BLaER1 treated with 17β-estradiol and CSF1 and Interleukin-3, amounts not matched to agents 10 nM and 100 nM (cell line): Measurements from ENCODE around the gene CYB5R3.

Experiments
- H3K27ac ChIP-seq, 11 experiments: shearing (Covaris generic); formaldehyde crosslinking; 2 replicates each; pipeline ENCODE4 v1.8.1; 2022
- H3K27me3 ChIP-seq, 11 experiments: shearing (Covaris generic); formaldehyde crosslinking; 2 replicates each; pipeline ENCODE4 v1.8.1; 2022
- H3K36me3 ChIP-seq, 11 experiments: shearing (Covaris generic); formaldehyde crosslinking; 2 replicates each; pipeline ENCODE4 v1.8.1; 2022
- H3K4me1 ChIP-seq, 10 experiments: shearing (Covaris generic); formaldehyde crosslinking; 2 replicates each; pipeline ENCODE4 v1.8.1; 2022
- H3K4me2 ChIP-seq, 11 experiments: shearing (Covaris generic); formaldehyde crosslinking; 2 replicates each; pipeline ENCODE4 v1.8.1; 2022
- H3K4me3 ChIP-seq, 10 experiments: shearing (Covaris generic); formaldehyde crosslinking; 2 replicates each; pipeline ENCODE4 v1.8.1; 2022
- H3K9ac ChIP-seq, 11 experiments: shearing (Covaris generic); formaldehyde crosslinking; 2 replicates each; pipeline ENCODE4 v1.8.1; 2022
- H3K9me3 ChIP-seq, 11 experiments: shearing (Covaris generic); formaldehyde crosslinking; replicated peaks in 1 of 11; 2 replicates each; pipeline ENCODE4 v1.8.1; 2022
- H4K20me1 ChIP-seq, 11 experiments: shearing (Covaris generic); formaldehyde crosslinking; 2 replicates each; pipeline ENCODE4 v1.8.1; 2022
- Cebpa-rat ChIP-seq, 11 experiments: shearing (Covaris generic); IDR thresholded peaks; 2 replicates each; pipeline ENCODE4 v1.8.1; 2022

CYB5R3 gene

DNA sequence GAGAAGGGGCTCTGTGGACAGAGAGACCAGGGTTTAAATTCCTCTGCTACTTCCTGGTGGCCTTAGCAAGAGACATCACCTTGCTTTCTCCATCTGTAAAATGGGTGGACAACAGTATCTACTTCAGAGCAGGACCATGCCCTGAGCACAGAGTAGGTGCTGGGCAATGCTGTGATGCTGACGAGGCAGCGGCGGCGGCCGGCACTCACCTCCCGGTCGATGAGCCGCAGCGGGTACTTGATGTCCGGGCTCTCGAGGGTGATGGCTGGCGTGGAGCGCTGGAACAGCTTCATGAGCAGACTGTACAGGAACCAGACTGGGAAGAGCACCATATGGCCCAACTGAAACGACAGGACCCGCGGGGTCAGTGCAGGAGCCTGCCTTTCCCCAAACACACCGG, 12.7 kb downstream of the CYB5R3 start:
- no peak for TF ChIP-seq Cebpa-rat (IDR thresholded peaks at IDR 0.05)
- Histone ChIP-seq H3K4me3 (no peak overlapping the region), H3K4me1 (peaks cover 18 to 35% (median 22%) of the 10 kb centered on the region in 10 experiments), H3K4me2 (no peak overlapping the region), H3K27ac (no peak overlapping the region), H3K36me3 (peaks cover 48 to 61% (median 53%) of the 10 kb centered on the region in 11 experiments), H4K20me1 (peaks cover 32 to 82% (median 61%) of the 10 kb centered on the region in 11 experiments; a peak in 20 of 22 replicates), H3K27me3 (no peaks in the 10 kb centered on the region), H3K9me3 (no peaks in the 10 kb centered on the region), H3K9ac (no peak overlapping the region)

DNA sequence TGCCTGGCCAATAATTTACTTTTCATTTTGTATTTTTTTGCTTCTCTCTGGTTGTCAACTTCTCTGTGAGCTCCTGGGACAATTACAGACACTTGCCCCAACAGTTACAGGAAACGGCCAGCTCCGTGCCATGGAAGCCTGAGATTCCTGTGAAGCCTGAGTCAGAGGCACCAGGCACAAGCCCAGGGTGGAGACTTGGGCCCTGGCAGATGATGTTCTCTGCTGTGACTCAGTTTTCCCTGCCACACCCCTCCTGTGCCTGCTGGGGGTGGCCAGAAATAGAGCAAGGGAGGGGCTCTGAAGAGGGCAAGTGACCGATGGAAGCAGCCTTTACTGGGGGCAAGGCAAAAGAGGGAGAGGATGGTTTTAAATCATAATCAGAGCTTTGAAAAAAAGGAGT, 13.7 kb downstream of the CYB5R3 start:
- H3K9ac ChIP-seq: peak overlapping the region in 3 of 11 experiments; percentile 10 to 46 (median 30); a peak in 5 of 22 replicates
- H3K36me3 ChIP-seq: peaks cover 57 to 70% (median 63%) of the 10 kb centered on the region in 11 experiments
- H3K4me3 ChIP-seq: no peak overlapping the region
- 0 out of 22 replicates have a peak overlapping the region, but pooled peaks of 1 of the 11 experiments have one; percentile 15 for H3K27ac ChIP-seq
- TF ChIP-seq Cebpa-rat (IDR thresholded peaks at IDR 0.05): no peak
- no peaks in the 10 kb centered on the region for H3K27me3 ChIP-seq
- H4K20me1 ChIP-seq: peaks cover 32 to 77% (median 62%) of the 10 kb centered on the region in 11 experiments; a peak in 20 of 22 replicates
- peaks cover 13 to 27% (median 14%) of the 10 kb centered on the region in 10 experiments for H3K4me1 ChIP-seq
- H3K9me3 ChIP-seq: no peaks in the 10 kb centered on the region
- H3K4me2 ChIP-seq: peak overlapping the region in 3 of 11 experiments; percentile 15 to 36 (median 19); a peak in 4 of 22 replicates

DNA sequence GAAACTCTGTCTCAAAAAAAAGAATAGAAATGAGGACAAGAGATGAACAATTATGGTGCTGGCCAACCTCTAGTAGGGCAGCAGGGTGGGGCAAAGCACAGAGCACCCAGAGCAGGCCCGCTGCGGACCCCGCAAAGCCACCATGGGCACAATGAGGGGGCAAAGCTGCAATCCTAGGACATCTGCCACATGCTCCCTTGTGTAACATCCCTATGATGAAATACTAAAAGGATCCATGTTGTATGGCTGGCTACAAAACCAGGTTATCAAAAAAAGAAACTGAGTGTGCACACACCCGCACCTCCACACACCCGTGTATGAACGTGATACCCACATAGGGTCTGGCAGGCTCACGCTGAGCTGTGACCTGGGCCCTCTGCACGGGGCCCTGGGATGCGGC, 16.2 kb downstream of the CYB5R3 start:
- no peak for TF ChIP-seq Cebpa-rat (IDR thresholded peaks at IDR 0.05)

DNA sequence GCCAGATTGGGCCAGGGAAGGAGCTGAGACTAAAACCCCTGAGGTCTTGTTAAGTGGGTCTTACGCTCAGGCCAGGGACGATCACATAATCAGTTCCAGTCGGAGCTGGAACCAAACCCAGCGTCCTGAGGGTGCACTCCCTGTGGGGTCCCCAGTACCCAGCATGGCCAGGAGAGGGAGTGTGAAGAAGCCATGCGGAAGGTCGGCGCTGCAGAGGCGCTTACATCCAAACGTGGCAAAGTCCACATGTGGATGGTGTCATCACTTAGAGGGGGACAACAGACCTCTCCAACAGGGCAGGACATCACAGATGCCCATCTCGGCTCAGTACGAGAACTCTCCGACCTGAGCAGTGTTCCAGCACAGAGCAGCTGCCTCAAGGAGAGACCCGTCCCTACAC, 17.1 kb downstream of the CYB5R3 start:
- Histone ChIP-seq H3K9ac (no peak overlapping the region), H3K4me2 (no peak overlapping the region), H3K36me3 (peaks cover 84 to 97% (median 90%) of the 10 kb centered on the region in 11 experiments), H3K4me1 (peaks cover 0 to 12% (median 0%) of the 10 kb centered on the region in 10 experiments; a peak in 5 of 20 replicates), H3K4me3 (no peak overlapping the region), H3K9me3 (no peaks in the 10 kb centered on the region), H3K27me3 (no peaks in the 10 kb centered on the region), H4K20me1 (peaks cover 17 to 81% (median 38%) of the 10 kb centered on the region in 11 experiments; a peak in 20 of 22 replicates), H3K27ac (0 out of 22 replicates have a peak overlapping the region, but pooled peaks of 1 of the 11 experiments have one; percentile 7)
- no peak for TF ChIP-seq Cebpa-rat (IDR thresholded peaks at IDR 0.05)

More for the DNA sequence above, 16.2 kb downstream of the CYB5R3 start:
- no peak overlapping the region for H3K9ac ChIP-seq
- no peak overlapping the region for H3K4me2 ChIP-seq
- H3K27me3 ChIP-seq: no peaks in the 10 kb centered on the region
- no peak overlapping the region for H3K4me3 ChIP-seq
- no peaks in the 10 kb centered on the region for H3K9me3 ChIP-seq
- H3K36me3 ChIP-seq: peaks cover 80 to 96% (median 88%) of the 10 kb centered on the region in 11 experiments
- H4K20me1 ChIP-seq: peaks cover 25 to 81% (median 46%) of the 10 kb centered on the region in 11 experiments; a peak in 20 of 22 replicates
- H3K4me1 ChIP-seq: peaks cover 0 to 12% (median 0%) of the 10 kb centered on the region in 10 experiments; a peak in 5 of 20 replicates
- H3K27ac ChIP-seq: no peak overlapping the region

DNA sequence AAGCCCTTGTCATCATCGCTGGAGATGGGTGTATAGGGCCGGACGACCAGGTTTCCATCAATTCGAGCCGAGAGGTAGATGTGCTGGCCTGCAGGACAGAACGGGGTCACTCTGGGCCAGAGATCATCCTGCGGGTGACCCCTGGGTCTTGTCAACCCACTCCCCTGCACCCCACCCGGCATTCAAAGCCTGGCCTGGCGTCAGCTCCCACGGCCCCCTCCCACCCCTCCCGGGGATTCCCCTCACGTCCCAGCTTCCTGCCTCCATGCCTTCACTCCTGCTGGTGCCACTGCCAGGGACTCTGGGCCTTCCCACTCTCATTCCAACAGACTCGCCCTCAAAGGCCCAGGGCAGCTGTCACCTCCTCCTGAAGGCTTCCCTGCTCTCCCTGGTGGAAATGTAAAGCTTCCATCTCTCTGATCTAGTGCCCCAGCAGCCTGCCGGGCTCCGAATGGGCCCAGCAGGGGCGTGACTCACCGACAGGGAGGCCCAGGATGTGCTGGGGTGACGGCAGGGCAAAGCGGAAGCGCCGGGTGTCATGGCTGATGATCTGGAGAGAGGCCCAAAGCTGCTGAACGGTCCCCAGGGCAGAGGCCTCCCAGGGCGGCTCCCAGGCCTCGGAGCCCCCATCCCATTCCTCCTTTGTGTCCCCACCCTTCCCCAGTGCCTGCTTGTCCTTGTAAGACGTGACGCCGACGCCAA, 18.1 kb downstream of the CYB5R3 start:
- H3K9me3 ChIP-seq: no peaks in the 10 kb centered on the region
- no peak overlapping the region for H3K4me2 ChIP-seq
- H3K4me1 ChIP-seq: peaks cover 0 to 9% (median 0%) of the 10 kb centered on the region in 10 experiments; a peak in 8 of 20 replicates
- no peak overlapping the region for H3K4me3 ChIP-seq
- H4K20me1 ChIP-seq: peaks cover 7 to 81% (median 29%) of the 10 kb centered on the region in 11 experiments; a peak in 17 of 22 replicates
- H3K27me3 ChIP-seq: no peaks in the 10 kb centered on the region
- H3K27ac ChIP-seq: peak overlapping the region in 1 of 11 experiments; percentile 7; a peak in 1 of 22 replicates
- no peak overlapping the region for H3K9ac ChIP-seq
- peaks cover 84 to 97% (median 90%) of the 10 kb centered on the region in 11 experiments for H3K36me3 ChIP-seq
- TF ChIP-seq Cebpa-rat (IDR thresholded peaks at IDR 0.05): no peak

DNA sequence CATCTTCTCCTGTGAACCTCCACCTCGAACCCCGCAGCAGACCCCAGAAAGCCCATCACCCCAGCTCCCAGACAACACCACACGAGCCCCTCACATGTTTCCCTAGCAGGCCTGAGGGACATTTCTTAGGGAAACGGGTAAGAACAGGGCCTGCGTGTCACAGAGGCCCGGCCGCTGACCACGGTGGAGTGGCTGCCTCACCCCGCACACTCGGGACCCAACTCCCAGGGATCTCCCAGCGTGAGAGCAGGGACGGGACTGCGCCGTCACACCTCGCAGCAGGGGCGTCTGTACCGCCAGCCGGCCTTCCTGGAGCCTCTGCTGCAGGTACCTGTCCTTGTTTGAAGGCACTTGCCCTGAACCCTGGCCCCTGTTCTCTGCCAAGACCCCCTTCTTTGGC, 19.0 kb downstream of the CYB5R3 start:
- H3K9me3 ChIP-seq: no peaks in the 10 kb centered on the region
- H3K4me2 ChIP-seq: no peak overlapping the region
- H3K4me1 ChIP-seq: peaks cover 4 to 15% (median 6%) of the 10 kb centered on the region in 10 experiments
- no peak overlapping the region for H3K4me3 ChIP-seq
- peaks cover 5 to 84% (median 22%) of the 10 kb centered on the region in 11 experiments; a peak in 16 of 22 replicates for H4K20me1 ChIP-seq
- TF ChIP-seq Cebpa-rat (IDR thresholded peaks at IDR 0.05): no peak
- H3K27ac ChIP-seq: no peak overlapping the region
- no peaks in the 10 kb centered on the region for H3K27me3 ChIP-seq
- no peak overlapping the region for H3K9ac ChIP-seq
- peaks cover 81 to 97% (median 90%) of the 10 kb centered on the region in 11 experiments for H3K36me3 ChIP-seq

DNA sequence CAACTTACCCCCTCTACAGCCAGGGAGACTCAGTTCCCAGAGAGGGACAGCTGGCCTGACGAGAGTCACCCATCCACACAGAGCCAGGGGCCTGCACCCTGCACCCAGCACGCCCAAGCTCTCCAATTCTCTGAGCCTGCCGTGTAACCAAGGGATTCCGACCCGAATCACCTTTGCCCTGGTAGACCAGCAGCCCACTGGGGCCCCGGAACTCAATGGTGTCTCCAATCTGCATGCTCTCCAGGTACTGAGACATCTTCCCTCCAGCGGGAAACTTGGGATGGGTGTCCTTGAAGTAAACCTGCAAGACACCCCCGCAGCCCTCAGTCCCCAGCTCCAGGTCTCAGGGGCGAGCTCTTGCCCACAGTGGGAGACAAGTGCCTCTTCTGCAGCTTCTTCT, 21.2 kb downstream of the CYB5R3 start:
- Histone ChIP-seq H4K20me1 (peaks cover 17 to 99% (median 27%) of the 10 kb centered on the region in 11 experiments; a peak in 21 of 22 replicates), H3K4me3 (no peak overlapping the region), H3K9ac (no peak overlapping the region), H3K27me3 (no peaks in the 10 kb centered on the region), H3K4me1 (peaks cover 25 to 38% (median 28%) of the 10 kb centered on the region in 10 experiments), H3K27ac (no peak overlapping the region), H3K9me3 (no peaks in the 10 kb centered on the region), H3K4me2 (no peak overlapping the region), H3K36me3 (peaks cover 69 to 85% (median 78%) of the 10 kb centered on the region in 11 experiments)
- TF ChIP-seq Cebpa-rat (IDR thresholded peaks at IDR 0.05): no peak

DNA sequence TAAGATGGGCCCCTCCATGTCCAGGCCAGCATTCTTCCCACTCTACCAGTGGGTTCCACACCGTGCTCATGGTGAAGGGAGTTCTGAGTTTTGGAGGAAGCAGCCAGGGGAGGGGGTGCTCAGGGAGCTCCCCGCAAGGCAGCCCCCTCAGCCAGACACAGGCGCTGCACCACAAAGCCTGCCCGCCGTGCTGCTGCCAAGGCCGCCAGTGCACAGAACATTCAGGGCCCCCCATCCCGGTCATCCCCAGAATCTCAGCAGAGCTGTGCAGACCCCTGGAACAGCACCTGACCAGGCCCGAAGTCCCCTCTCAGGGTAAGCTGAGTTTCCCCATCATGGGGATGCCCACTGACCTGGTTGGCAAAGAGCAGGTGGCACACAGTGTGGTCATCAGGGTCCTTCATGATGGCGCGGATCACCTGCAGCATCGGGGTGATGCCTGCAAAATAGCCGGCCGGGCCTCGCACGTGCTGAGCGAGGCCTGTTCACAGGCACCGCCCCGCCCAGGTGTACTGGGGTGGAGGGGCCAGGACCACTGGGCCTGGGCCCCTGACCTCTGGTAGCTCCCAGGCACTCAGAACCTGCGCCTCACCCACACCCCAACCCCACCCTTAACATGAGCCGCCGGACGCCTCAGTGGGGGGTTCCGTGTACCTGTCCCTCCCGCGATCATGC, 22.1 kb downstream of the CYB5R3 start:
- Histone ChIP-seq H4K20me1 (peaks cover 20 to 99% (median 32%) of the 10 kb centered on the region in 11 experiments; a peak in 21 of 22 replicates), H3K36me3 (peaks cover 60 to 85% (median 72%) of the 10 kb centered on the region in 11 experiments), H3K4me1 (peaks cover 34 to 47% (median 37%) of the 10 kb centered on the region in 10 experiments), H3K27ac (no peak overlapping the region), H3K27me3 (no peaks in the 10 kb centered on the region), H3K4me2 (no peak overlapping the region), H3K9me3 (no peaks in the 10 kb centered on the region), H3K9ac (no peak overlapping the region), H3K4me3 (no peak overlapping the region)
- TF ChIP-seq Cebpa-rat (IDR thresholded peaks at IDR 0.05): no peak

DNA sequence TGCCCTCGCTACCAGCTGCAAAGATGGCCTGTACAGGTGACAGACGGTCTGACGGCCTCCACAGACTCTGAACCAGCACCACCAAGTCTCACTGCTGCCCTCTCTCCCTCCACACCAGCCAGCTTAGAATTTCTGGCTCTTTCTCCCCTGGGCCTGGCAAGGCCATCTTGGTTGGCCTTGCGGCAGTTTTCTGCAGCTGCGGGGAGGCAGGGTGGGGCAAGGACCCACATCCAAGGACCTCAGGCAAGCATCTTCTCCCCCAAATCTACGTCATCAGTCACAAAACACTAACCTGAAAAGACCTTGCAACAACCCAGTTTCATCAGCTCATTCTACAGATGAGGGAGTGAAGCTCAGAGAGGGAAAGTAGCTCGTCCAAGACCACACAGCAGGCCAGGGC, 22.8 kb downstream of the CYB5R3 start:
- Histone ChIP-seq H3K36me3 (peaks cover 53 to 79% (median 65%) of the 10 kb centered on the region in 11 experiments), H3K4me1 (peaks cover 40 to 53% (median 43%) of the 10 kb centered on the region in 10 experiments), H3K27ac (no peak overlapping the region), H3K9ac (no peak overlapping the region), H3K9me3 (no peaks in the 10 kb centered on the region), H3K4me3 (no peak overlapping the region), H3K27me3 (no peaks in the 10 kb centered on the region), H3K4me2 (no peak overlapping the region), H4K20me1 (peaks cover 20 to 99% (median 27%) of the 10 kb centered on the region in 11 experiments; a peak in 21 of 22 replicates)
- no peak for TF ChIP-seq Cebpa-rat (IDR thresholded peaks at IDR 0.05)
